GM12892 (cell line): Measurements from ENCODE around the gene OR6C4.
"Not testable (repeated sequence)": the region's sequence is repeated elsewhere in the genome, so short reads cannot be mapped to it uniquely, and the experiment has no call there.

Source experiments
- POLR2A ChIP-seq: IDR thresholded peaks from 2 replicates; pipeline ENCODE4 v1.6.1; 2011; ENCODE audit warnings: low read depth, low read length, control low read depth
- POLR2AphosphoS5 ChIP-seq: IDR thresholded peaks from 2 replicates; pipeline ENCODE4 v1.6.1; 2011; ENCODE audit warnings: low read depth, low read length, control low read depth
- TAF1 ChIP-seq: IDR thresholded peaks from 2 replicates; pipeline ENCODE4 v1.6.1; 2011; ENCODE audit warnings: low read depth, mild to moderate bottlenecking, control low read depth, low read length, borderline replicate concordance

DNA sequence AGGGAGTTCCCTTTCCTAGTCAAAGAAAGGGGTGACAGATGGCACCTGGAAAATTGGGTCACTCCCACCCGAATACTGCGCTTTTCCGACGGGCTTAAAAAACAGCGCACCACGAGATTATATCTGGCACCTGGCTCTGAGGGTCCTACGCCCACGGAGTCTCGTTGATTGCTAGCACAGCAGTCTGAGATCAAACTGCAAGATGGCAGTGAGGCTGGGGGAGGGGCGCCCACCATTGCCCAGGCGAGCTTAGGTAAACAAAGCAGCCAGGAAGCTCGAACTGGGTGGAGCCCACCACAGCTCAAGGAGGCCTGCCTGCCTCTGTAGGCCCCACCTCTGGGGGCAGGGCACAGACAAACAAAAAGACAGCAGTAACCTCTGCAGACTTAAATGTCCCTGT lies 40.8 kb downstream of the OR6C4 start:
- TF ChIP-seq POLR2AphosphoS5, POLR2A, TAF1: not testable (repeated sequence)
